Measurements from ENCODE around the gene GPR149.

DNA sequence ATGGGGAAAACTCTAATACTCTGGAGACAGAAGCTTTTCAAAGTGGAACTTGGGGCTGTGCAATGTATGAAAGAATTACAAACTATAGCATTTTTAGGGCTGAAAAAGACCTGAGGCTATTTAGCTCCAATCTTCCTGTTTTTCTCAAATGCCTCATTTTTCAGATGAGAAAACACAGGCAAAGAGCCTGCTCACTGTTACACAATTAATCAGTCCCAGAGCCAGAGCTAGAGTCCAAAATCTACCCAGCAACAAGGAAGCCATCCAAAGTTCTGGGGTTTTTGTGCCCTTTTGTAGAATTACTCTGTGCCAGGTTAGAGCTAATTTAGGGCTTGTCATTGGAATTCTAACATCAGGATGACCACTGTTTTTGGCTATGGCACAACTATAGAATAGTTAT is 45.5 kb downstream of the GPR149 start:
- TF ChIP-seq POLR2A (IDR thresholded peaks at IDR 0.05; ENCODE audit: low read depth, low read length) (no peak), CTCF (IDR thresholded peaks at IDR 0.05; ENCODE audit: extremely low read depth in 1 of 2, insufficient read depth in 1 of 2, low read depth in 1 of 2, low read length in 2 of 2) (no peak), POLR2AphosphoS5 (IDR thresholded peaks at IDR 0.05; ENCODE audit: insufficient read depth, low read depth, low read length) (no peak), GATA2 (IDR thresholded peaks at IDR 0.05; ENCODE audit: insufficient read depth, insufficient read length, low read depth, low read length) (no peak)
- TF ChIP-seq, protein P1, sequence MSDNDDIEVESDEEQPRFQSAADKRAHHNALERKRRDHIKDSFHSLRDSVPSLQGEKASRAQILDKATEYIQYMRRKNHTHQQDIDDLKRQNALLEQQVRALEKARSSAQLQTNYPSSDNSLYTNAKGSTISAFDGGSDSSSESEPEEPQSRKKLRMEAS (IDR thresholded peaks at IDR 0.05; ENCODE audit: insufficient read depth, insufficient read length) = no peak
